T-cell (primary cell): ENCODE measurements around the gene TCF12. TPM values are rescaled to one million over a fixed set of nuclear protein-coding genes. Genes with fewer than 3 reads are reported as not detected.

Source experiments
- ATAC-seq, 4 experiments: fragments of 200-7000 bp in 3 of 4; fragments of 150-1000 bp in 1 of 4; cut with Tn5 transposase; replicated peaks in 1 of 4; 1 replicate in 3 of 4; 2 replicates in 1 of 4; pipeline ENCODE4 v1.10.0; 2021; ENCODE audit warnings: moderate library complexity in 3 of 4, mild to moderate bottlenecking in 2 of 4, moderate number of reproducible peaks in 1 of 4
- CTCF ChIA-PET, 2 donors: fragments of 300-600 bp; sonication (Branson Sonifier 250); formaldehyde crosslinking; loops; one replicate each; lab custom pipeline; 2022; ENCODE audit warnings: antibody characterized with exemption in 2 of 2; lab: Charles Lee
- POLR2A ChIA-PET, 2 donors: fragments of 300-600 bp; sonication (Branson Sonifier 250); formaldehyde crosslinking; loops; one replicate each; lab custom pipeline; 2022; ENCODE audit warnings: antibody characterized with exemption in 2 of 2; lab: Charles Lee
- DNase-seq, 35 experiments: peaks; one replicate each; pipeline versions ENCODE4 v3.0.0 to v3.0.0-alpha.2; 2013 to 2023
- H3K27ac ChIP-seq: one replicate; pipeline ENCODE4 v1.5.1; 2013; ENCODE audit warnings: low read length
- H3K27me3 ChIP-seq, 2 experiments: replicated peaks in 1 of 2; 1 replicate in 1 of 2; 2 replicates in 1 of 2; pipeline versions ENCODE4 v1.6.1 to v1.7.0; 2013; ENCODE audit warnings: low read length in 1 of 2, mixed read lengths in 1 of 2; ENCODE audit not compliant: control insufficient read depth in 2 of 2, insufficient read depth in 2 of 2; ENCODE audit errors: extremely low read depth in 1 of 2
- H3K36me3 ChIP-seq, 2 donors: 1 replicate in 1 of 2; 2 replicates in 1 of 2; pipeline versions ENCODE4 v1.6.1 to v1.7.0; 2013; ENCODE audit warnings: low read length in 1 of 2; ENCODE audit not compliant: control insufficient read depth in 2 of 2, insufficient read depth in 1 of 2; ENCODE audit errors: extremely low read depth in 1 of 2
- H3K4me1 ChIP-seq, 2 experiments: 1 replicate in 1 of 2; 2 replicates in 1 of 2; pipeline versions ENCODE4 v1.6.1 to v1.7.0; 2013; ENCODE audit warnings: low read length in 2 of 2, mixed read lengths in 1 of 2; ENCODE audit not compliant: insufficient read depth in 2 of 2, control insufficient read depth in 1 of 2; ENCODE audit errors: extremely low read depth in 1 of 2
- H3K4me3 ChIP-seq, 2 donors: 1 replicate in 1 of 2; 2 replicates in 1 of 2; pipeline versions ENCODE4 v1.5.1 to v1.7.0; 2013; ENCODE audit warnings: mild to moderate bottlenecking in 2 of 2, low read length in 1 of 2, moderate library complexity in 1 of 2; ENCODE audit not compliant: control insufficient read depth in 1 of 2; ENCODE audit errors: extremely low read depth in 1 of 2
- H3K9me3 ChIP-seq: 2 replicates; pipeline ENCODE4 v1.7.0; 2013
- H3K27ac Mint-ChIP-seq, 2 donors: one replicate each; pipeline ENCODE4 v1.8.0; 2020 to 2021; ENCODE audit warnings: mild to moderate bottlenecking in 2 of 2, mixed read lengths in 2 of 2
- H3K27me3 Mint-ChIP-seq, 2 donors: one replicate each; pipeline ENCODE4 v1.8.0; 2021 to 2022; ENCODE audit warnings: mixed read lengths in 2 of 2
- H3K36me3 Mint-ChIP-seq: one replicate; pipeline ENCODE4 v1.8.0; 2021; ENCODE audit warnings: mixed read lengths
- H3K4me1 Mint-ChIP-seq, 3 donors: one replicate each; pipeline ENCODE4 v1.8.0; 2020 to 2022; ENCODE audit warnings: mixed read lengths in 3 of 3, mild to moderate bottlenecking in 1 of 3
- H3K4me3 Mint-ChIP-seq, 3 donors: one replicate each; pipeline ENCODE4 v1.8.0; 2020 to 2022; ENCODE audit warnings: mild to moderate bottlenecking in 3 of 3, mixed read lengths in 3 of 3, moderate library complexity in 3 of 3
- H3K9me3 Mint-ChIP-seq, 3 donors: one replicate each; pipeline ENCODE4 v1.8.0; 2020 to 2022; ENCODE audit warnings: mixed read lengths in 3 of 3
- WGBS: methylation state at CpG from one replicate; pipeline ENCODE4 v1.1.5; 2013; ENCODE audit warnings: missing lambda C conversion rate; ENCODE audit not compliant: insufficient coverage; 5-methylcytosine and 5-hydroxymethylcytosine counted together
- total RNA-seq, 35 experiments: library from RNA in 6 of 35; stranded (reverse) in 6 of 35; fragments of 120-200 nt in 1 of 35; gene quantifications; one replicate each; pipeline versions ENCODE4 v1.2.1 to v1.2.4 and lab custom pipeline; 2013 to 2026

TCF12 gene
- total RNA-seq, 5 donors from 2014 or later (not counting 1 experiment from before 2014, with no cell fraction given), result 68.0 to 94.3 (median 83.0) TPM

DNA sequence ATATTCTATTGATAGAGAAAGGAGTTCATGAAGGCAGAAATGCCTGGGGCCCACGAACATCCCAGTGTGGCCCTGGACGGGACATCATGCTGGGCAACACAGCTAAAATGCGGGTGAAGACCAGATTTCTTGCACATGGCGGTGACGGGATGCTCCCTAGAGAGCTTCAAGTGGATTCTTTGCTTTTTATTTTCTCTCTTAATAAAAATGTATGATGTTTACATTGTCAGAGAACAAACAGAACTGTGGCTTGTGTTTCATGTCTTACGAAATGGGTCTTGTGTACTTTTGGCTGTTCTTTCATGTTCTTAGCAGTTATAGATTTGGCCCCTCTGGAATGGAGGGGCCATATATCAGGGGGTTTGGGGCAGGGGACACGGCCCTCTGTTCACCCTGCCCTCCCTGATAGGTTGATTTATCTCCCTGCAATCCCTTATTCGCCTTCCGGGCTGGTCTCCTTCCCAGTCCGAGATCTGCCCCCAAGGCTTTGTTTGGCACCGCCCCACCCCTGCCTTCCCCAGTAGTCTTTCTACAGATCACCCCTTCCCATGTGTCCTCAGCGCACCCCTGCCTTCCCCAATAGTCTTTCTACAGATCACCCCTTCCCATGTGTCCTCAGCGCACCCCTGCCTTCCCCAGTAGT lies 389.2 kb downstream of the TCF12 start:
- POLR2A ChIA-PET, result no interaction called here
- peaks cover 5 to 12% (median 6%) of the 10 kb centered on the region in 3 donors for H3K4me1 Mint-ChIP-seq
- ATAC-seq (no peak), DNase-seq (no peak)
- 36% methylated on average over 2 of the region's 13 CpGs for WGBS
- H3K4me3 Mint-ChIP-seq, result peak overlapping the region in 1 of 3 donors; percentile 64
- no peak overlapping the region for H3K27ac Mint-ChIP-seq
- CTCF ChIA-PET, result interaction anchor here (0.6 to 2.0 kb wide), 3 partner anchors 161 to 811 kb away, joined by 3 to 13 read pairs (median 9); no protein-coding TSS in a partner anchor
- H3K36me3 Mint-ChIP-seq, result no peaks in the 10 kb centered on the region
- H3K9me3 ChIP-seq, result no peaks in the 10 kb centered on the region
- H3K27me3 Mint-ChIP-seq, result peaks cover 6 to 18% of the 10 kb centered on the region in 2 donors
- no peak overlapping the region for H3K27ac ChIP-seq
- H3K27me3 ChIP-seq, result peaks cover 0 to 27% of the 10 kb centered on the region in 2 experiments
- H3K36me3 ChIP-seq, result no peaks in the 10 kb centered on the region
- peaks cover 0 to 12% of the 10 kb centered on the region in 2 experiments for H3K4me1 ChIP-seq
- no peaks in the 10 kb centered on the region for H3K9me3 Mint-ChIP-seq
- no peak overlapping the region for H3K4me3 ChIP-seq

DNA sequence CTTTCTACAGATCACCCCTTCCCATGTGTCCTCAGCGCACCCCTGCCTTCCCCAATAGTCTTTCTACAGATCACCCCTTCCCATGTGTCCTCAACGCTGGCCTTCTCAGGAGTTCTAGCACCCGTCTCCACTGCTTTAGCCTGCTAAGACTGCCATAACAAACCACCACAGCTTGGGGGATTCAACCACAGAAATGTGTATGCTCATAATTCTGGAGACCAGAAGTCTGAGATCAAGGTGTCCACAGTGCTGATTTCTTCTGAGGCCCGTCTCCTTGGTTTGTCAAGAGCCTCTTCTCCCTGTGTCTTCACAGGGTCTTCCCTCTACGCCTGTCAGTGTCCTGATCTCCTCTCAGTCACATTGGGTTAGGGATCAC lies 389.7 kb downstream of the TCF12 start:
- DNase-seq, result no peak
- Mint-ChIP-seq H3K4me1 (peaks cover 5 to 12% (median 6%) of the 10 kb centered on the region in 3 donors), H3K4me3 (no peak overlapping the region), H3K9me3 (no peaks in the 10 kb centered on the region), H3K27ac (no peak overlapping the region), H3K36me3 (no peaks in the 10 kb centered on the region), H3K27me3 (peaks cover 6 to 18% of the 10 kb centered on the region in 2 donors)
- CTCF ChIA-PET, result interaction anchor here in 1 of 2 donors (1.7 kb wide), 1 partner anchor 817 kb away, joined by 9 read pairs; no protein-coding TSS in a partner anchor
- Histone ChIP-seq H3K4me1 (peaks cover 0 to 12% of the 10 kb centered on the region in 2 experiments), H3K27me3 (peaks cover 0 to 31% of the 10 kb centered on the region in 2 experiments), H3K36me3 (no peaks in the 10 kb centered on the region), H3K27ac (no peak overlapping the region), H3K9me3 (no peaks in the 10 kb centered on the region), H3K4me3 (no peak overlapping the region)
- no peak for ATAC-seq
- POLR2A ChIA-PET, result no interaction called here
- 77% methylated on average over 3 of the region's 5 CpGs for WGBS

DNA sequence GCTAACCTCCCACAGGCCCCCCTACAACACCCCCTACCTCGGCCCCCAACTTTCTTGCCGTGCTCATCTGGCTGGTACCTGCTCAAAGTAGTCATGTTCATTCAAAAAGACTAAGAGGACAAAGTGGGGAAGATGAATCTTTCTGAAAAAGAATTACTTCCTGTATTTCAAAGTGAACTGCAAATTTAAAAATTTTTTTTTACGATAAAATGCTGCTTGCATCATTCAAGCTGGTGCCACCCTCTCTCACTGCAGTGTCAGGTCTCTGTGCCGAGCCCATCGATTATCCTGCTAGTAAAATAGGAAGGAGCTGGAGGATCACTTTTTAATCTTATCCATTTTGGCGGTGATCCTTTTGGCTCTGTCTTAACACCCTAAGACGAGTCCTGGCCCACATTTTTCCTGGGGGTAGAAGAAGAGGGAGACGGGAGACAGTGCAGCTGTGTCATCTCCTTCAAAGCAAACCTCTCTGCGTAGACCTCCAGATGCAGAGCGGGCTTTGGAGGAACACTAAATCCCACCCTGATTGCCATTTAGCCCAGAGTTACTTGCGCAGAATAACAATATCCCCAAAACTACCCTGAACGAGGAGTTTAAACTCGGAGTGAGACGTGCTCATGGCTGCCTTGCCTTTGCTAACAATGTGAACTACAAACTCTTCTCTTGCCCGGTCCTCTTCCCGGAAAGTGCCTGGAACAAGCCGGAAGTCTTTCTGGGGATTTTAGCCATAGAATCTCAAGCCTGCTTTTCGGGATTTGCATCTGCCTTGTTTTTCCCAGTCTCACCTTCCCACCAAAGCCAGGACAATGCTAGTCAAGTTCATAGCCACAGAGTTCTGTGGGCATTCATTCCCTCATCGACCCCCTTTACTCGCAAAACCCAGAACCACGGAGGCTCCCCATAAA lies 391.7 kb downstream of the TCF12 start:
- no peak for DNase-seq
- Mint-ChIP-seq H3K27ac (no peak overlapping the region), H3K4me1 (peaks cover 5 to 11% (median 6%) of the 10 kb centered on the region in 3 donors), H3K9me3 (no peaks in the 10 kb centered on the region), H3K4me3 (no peak overlapping the region), H3K36me3 (no peaks in the 10 kb centered on the region), H3K27me3 (peaks cover 4 to 18% of the 10 kb centered on the region in 2 donors)
- Histone ChIP-seq H3K4me3 (no peak overlapping the region), H3K9me3 (no peaks in the 10 kb centered on the region), H3K27ac (no peak overlapping the region), H3K36me3 (no peaks in the 10 kb centered on the region), H3K4me1 (peaks cover 0 to 12% of the 10 kb centered on the region in 2 experiments), H3K27me3 (peaks cover 0 to 32% of the 10 kb centered on the region in 2 experiments)
- ChIA-PET POLR2A (no interaction called here), CTCF (interaction anchor here (0.6 to 1.7 kb wide), 5 partner anchors 123 to 819 kb away, joined by 3 to 9 read pairs (median 4); no protein-coding TSS in a partner anchor)
- no peak for ATAC-seq
- WGBS, result 85% methylated on average over 13 of the region's 21 CpGs

DNA sequence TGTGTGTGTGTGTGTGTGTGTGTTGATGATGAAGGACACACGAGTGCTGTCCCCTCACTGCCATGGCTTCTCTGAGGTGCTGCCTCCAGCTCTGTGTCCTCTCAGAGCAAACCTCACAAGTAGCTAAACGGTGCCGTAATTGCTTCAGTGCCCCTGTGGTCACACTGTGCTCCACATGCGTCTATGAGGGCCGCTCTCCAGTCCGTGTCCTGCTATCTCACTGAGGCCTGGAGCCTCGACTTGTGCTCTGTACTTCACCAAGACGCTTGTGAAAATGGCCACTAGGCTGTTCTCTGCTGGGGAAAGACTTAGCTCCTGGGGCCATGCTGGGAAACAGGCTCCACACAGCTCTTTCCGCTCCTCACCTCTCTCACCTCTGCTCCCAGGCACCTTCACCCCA lies 392.4 kb downstream of the TCF12 start:
- no peaks in the 10 kb centered on the region for H3K9me3 ChIP-seq
- DNase-seq (no peak), ATAC-seq (no peak)
- no peak overlapping the region for H3K4me3 ChIP-seq
- H3K4me1 ChIP-seq, result peaks cover 0 to 12% of the 10 kb centered on the region in 2 experiments
- no peak overlapping the region for H3K27ac ChIP-seq
- CTCF ChIA-PET, result interaction anchor here in 1 of 2 donors (0.6 to 0.7 kb wide), 2 partner anchors 124 to 251 kb away, joined by 4 read pairs; no protein-coding TSS in a partner anchor
- POLR2A ChIA-PET, result no interaction called here
- Mint-ChIP-seq H3K4me1 (peaks cover 5 to 8% (median 5%) of the 10 kb centered on the region in 3 donors), H3K36me3 (no peaks in the 10 kb centered on the region), H3K27ac (no peak overlapping the region), H3K4me3 (no peak overlapping the region), H3K27me3 (peaks cover 3 to 18% of the 10 kb centered on the region in 2 donors), H3K9me3 (no peaks in the 10 kb centered on the region)
- H3K27me3 ChIP-seq, result peaks cover 0 to 27% of the 10 kb centered on the region in 2 experiments
- WGBS, result 89% methylated on average over 8 of the region's 9 CpGs
- H3K36me3 ChIP-seq, result no peaks in the 10 kb centered on the region

DNA sequence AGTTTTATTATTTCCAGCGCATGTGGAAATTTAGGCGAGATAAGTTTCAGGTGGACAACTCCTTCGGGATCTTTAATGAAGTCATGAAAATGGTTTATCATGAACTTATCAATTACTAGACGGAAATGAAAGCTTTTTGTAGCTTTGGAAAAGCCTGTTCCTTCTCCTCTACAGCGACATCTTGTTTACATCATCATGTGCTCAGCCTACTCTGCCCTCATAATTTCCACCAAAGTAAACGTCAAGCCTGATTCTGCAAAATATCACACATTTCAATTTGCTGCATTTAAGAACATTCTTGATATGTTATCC lies 393.5 kb downstream of the TCF12 start:
- Mint-ChIP-seq H3K27ac (no peak overlapping the region), H3K36me3 (no peaks in the 10 kb centered on the region), H3K27me3 (peaks cover 3 to 13% of the 10 kb centered on the region in 2 donors), H3K4me1 (peaks cover 0 to 3% (median 0%) of the 10 kb centered on the region in 3 donors), H3K4me3 (no peak overlapping the region), H3K9me3 (no peaks in the 10 kb centered on the region)
- POLR2A ChIA-PET, result no interaction called here
- peaks cover 0 to 2% of the 10 kb centered on the region in 2 experiments for H3K4me1 ChIP-seq
- H3K27ac ChIP-seq, result no peak overlapping the region
- no peaks in the 10 kb centered on the region for H3K9me3 ChIP-seq
- DNase-seq, result no peak
- WGBS, result 86% methylated on average over 5 of the region's 6 CpGs
- H3K4me3 ChIP-seq, result no peak overlapping the region
- no peaks in the 10 kb centered on the region for H3K36me3 ChIP-seq
- CTCF ChIA-PET, result no interaction called here
- ATAC-seq, result no peak
- peaks cover 0 to 16% of the 10 kb centered on the region in 2 experiments for H3K27me3 ChIP-seq

- CTCF ChIA-PET, result no interaction called here
- no peaks in the 10 kb centered on the region for H3K4me1 ChIP-seq
- Mint-ChIP-seq H3K27me3 (peaks cover 3 to 11% of the 10 kb centered on the region in 2 donors), H3K27ac (no peak overlapping the region), H3K4me1 (peaks cover 0 to 2% (median 0%) of the 10 kb centered on the region in 3 donors), H3K4me3 (no peak overlapping the region), H3K36me3 (no peaks in the 10 kb centered on the region), H3K9me3 (no peaks in the 10 kb centered on the region)
- no peak for DNase-seq
- peaks cover 0 to 14% of the 10 kb centered on the region in 2 experiments for H3K27me3 ChIP-seq
- WGBS, result 94% methylated on average over 13 of the region's 15 CpGs
- no peak for ATAC-seq
- H3K4me3 ChIP-seq, result no peak overlapping the region
- H3K9me3 ChIP-seq, result no peaks in the 10 kb centered on the region
- no peak overlapping the region for H3K27ac ChIP-seq
- POLR2A ChIA-PET, result no interaction called here
- H3K36me3 ChIP-seq, result no peaks in the 10 kb centered on the region
Observed at GRCh38 chr15:57312318-57313133, 394.1 kb downstream of the TCF12 start.
